D341Med (cell line): ENCODE results near the gene BRWD1.
"Not testable (repeated sequence)": the region's sequence is repeated elsewhere in the genome, so short reads cannot be mapped to it uniquely, and the experiment has no call there.

ENCODE experiments used
- DNase-seq: peaks from one replicate; pipeline ENCODE4 v3.0.0; 2012; ENCODE audit warnings: low spot score

The BRWD1 gene

GRCh38 chr21:39281853-39282252 is 31.6 kb downstream of the BRWD1 start:
- DNase-seq: no peak

GRCh38 chr21:39281207-39281606 is 32.2 kb downstream of the BRWD1 start:
- DNase-seq: peak; percentile 25

- DNase-seq: no peak
Measured at GRCh38 chr21:39269620-39270019, 43.8 kb downstream of the BRWD1 start.

GRCh38 chr21:39265603-39266002 is 47.8 kb downstream of the BRWD1 start:
- no peak for DNase-seq

GRCh38 chr21:39263372-39263771 is 50.1 kb downstream of the BRWD1 start:
- DNase-seq: no peak

GRCh38 chr21:39258207-39258606 is 55.2 kb downstream of the BRWD1 start:
- no peak for DNase-seq

GRCh38 chr21:39251326-39251725 is 62.1 kb downstream of the BRWD1 start:
- no peak for DNase-seq

- no peak for DNase-seq
Measured at GRCh38 chr21:39238275-39238674, 75.2 kb downstream of the BRWD1 start.

- no peak for DNase-seq
Measured at GRCh38 chr21:39232861-39233291, 80.6 kb downstream of the BRWD1 start.

GRCh38 chr21:39224930-39225329 is 88.5 kb downstream of the BRWD1 start:
- no peak for DNase-seq

GRCh38 chr21:39221997-39222486 is 91.4 kb downstream of the BRWD1 start:
- no peak for DNase-seq

GRCh38 chr21:39221282-39221996 is 92.0 kb downstream of the BRWD1 start:
- no peak for DNase-seq

GRCh38 chr21:39220875-39221274 is 92.6 kb downstream of the BRWD1 start:
- DNase-seq: not testable (repeated sequence)

- no peak for DNase-seq
Measured at GRCh38 chr21:39220150-39220549, 93.3 kb downstream of the BRWD1 start.

- no peak for DNase-seq
Measured at GRCh38 chr21:39218082-39218409, 95.4 kb downstream of the BRWD1 start.

GRCh38 chr21:39217356-39218081 is 95.9 kb downstream of the BRWD1 start:
- peak; percentile 53 for DNase-seq

GRCh38 chr21:39216290-39216689 is 97.1 kb downstream of the BRWD1 start:
- no peak for DNase-seq

- no peak for DNase-seq
Measured at GRCh38 chr21:39215078-39215477, 98.4 kb downstream of the BRWD1 start.

GRCh38 chr21:39209334-39209688 is 104.1 kb downstream of the BRWD1 start:
- DNase-seq: no peak

- DNase-seq: no peak
Measured at GRCh38 chr21:39208624-39209333, 104.7 kb downstream of the BRWD1 start.

- no peak for DNase-seq
Measured at GRCh38 chr21:39204134-39204533, 109.3 kb downstream of the BRWD1 start.

GRCh38 chr21:39198800-39199199 is 114.6 kb downstream of the BRWD1 start:
- DNase-seq: no peak
